ENCODE measurements around the gene ZNF578. TPM values are rescaled to one million over a fixed set of nuclear protein-coding genes. Genes with fewer than 3 reads are reported as not detected.

Gene ZNF578
- 2.3 and 3.2 TPM in 2 replicates for total RNA-seq

GRCh38 chr19:52453324-52454094 lies at the start of gene ZNF578:
ZNF578 (plus strand) TSS chr19:52453553; CDS start chr19:52501846, 48,293 bp downstream.

GRCh38 chr19:52428937-52429336 lies 24.4 kb upstream of the ZNF578 start, which contains the start of gene ZNF534:
ZNF534 (plus strand) TSS chr19:52429148; CDS start chr19:52431475, 2,327 bp downstream.

GRCh38 chr19:52527134-52527955 lies 74.0 kb downstream of the ZNF578 start, which contains the start of gene ZNF808:
ZNF808 (plus strand) TSS chr19:52527668; CDS start chr19:52543285, 15,617 bp downstream.

Other genes with a start within 250 kb of the ZNF578 start
- 9.8 and 10.5 TPM in 2 replicates for gene ZNF766, start 184.0 kb upstream of the ZNF578 start, total RNA-seq
- gene ZNF480, start 156.4 kb upstream of the ZNF578 start, total RNA-seq: 7.2 and 7.8 TPM in 2 replicates
- gene ZNF610, start 117.3 kb upstream of the ZNF578 start, total RNA-seq: 2.9 and 3.3 TPM in 2 replicates
- gene ZNF880, start 83.6 kb upstream of the ZNF578 start, total RNA-seq: 14.0 and 17.3 TPM in 2 replicates
- gene ZNF528, start 55.7 kb upstream of the ZNF578 start, total RNA-seq: 18.6 and 41.7 TPM in 2 replicates
- gene ZNF534, start 24.4 kb upstream of the ZNF578 start, total RNA-seq: not detected in 2 replicates
- 16.7 and 23.1 TPM in 2 replicates for gene ZNF808, start 74.1 kb downstream of the ZNF578 start, total RNA-seq
- 15.0 and 15.7 TPM in 2 replicates for gene ZNF701, start 116.7 kb downstream of the ZNF578 start, total RNA-seq
- 47.4 and 49.1 TPM in 2 replicates for gene ZNF83, start 184.8 kb downstream of the ZNF578 start, total RNA-seq

Data from vein endothelial cell (primary cell).